ENCODE results near the gene MRLN.

DNA sequence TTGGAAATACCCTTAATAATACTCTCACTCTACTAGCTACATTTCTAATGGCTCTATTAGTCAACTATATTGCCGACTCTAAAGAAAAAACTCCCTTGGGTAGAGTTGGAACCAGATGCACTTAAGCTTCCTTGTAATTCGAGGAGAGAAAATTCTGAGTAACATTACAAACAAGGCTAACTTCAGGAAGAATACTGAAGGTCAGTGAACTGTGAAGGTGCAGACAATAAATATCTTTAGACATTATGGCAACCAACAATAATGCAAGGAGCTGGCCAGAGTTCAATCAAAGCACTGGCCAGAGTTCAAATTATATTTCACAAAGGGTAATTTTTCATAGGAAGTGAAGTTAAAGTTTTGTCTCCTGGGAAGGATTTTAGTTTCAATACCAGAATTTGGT lies 40.7 kb upstream of the MRLN start:
- no peak for TF ChIP-seq POLR2AphosphoS5 (IDR thresholded peaks at IDR 0.05; ENCODE audit: low read depth, low read length)
- no peak for TF ChIP-seq TAF1 (IDR thresholded peaks at IDR 0.05; ENCODE audit: low read depth, low read length)
- TF ChIP-seq POLR2A (IDR thresholded peaks at IDR 0.05; ENCODE audit: low read depth, low read length) = no peak
- no peak for TF ChIP-seq SPI1 (IDR thresholded peaks at IDR 0.05; ENCODE audit: low read depth, low read length)
- TF ChIP-seq POU2F2 (IDR thresholded peaks at IDR 0.05; ENCODE audit: low read depth, low read length) = no peak
